HepG2 (cell line): ENCODE results near the gene ERRFI1. TPM values are rescaled to one million over a fixed set of nuclear protein-coding genes. Genes with fewer than 3 reads are reported as not detected.

Source experiments
- CCDC6 ChIP-seq: sonication (generic); formaldehyde crosslinking; IDR thresholded peaks from 2 replicates; pipeline ENCODE4 v1.8.1; 2022; ENCODE audit warnings: mild to moderate bottlenecking, missing genetic modification reagents, moderate library complexity
- ELF3 ChIP-seq: IDR thresholded peaks from 2 replicates; pipeline ENCODE4 v1.6.1; 2016; ENCODE audit warnings: missing genetic modification reagents, missing compliant biosample characterization
- HOXA9 ChIP-seq: sonication (generic); formaldehyde crosslinking; IDR thresholded peaks from 2 replicates; pipeline ENCODE4 v1.8.1; 2022; ENCODE audit warnings: missing genetic modification reagents, mild to moderate bottlenecking, moderate library complexity, borderline replicate concordance
- NFIB ChIP-seq: sonication (generic); formaldehyde crosslinking; IDR thresholded peaks from 2 replicates; pipeline ENCODE4 v1.9.0; 2021; ENCODE audit warnings: missing genetic modification reagents, mild to moderate bottlenecking, borderline replicate concordance
- SIX1 ChIP-seq: sonication (generic); formaldehyde crosslinking; IDR thresholded peaks from 2 replicates; pipeline ENCODE4 v1.4.0; 2020; ENCODE audit warnings: missing genetic modification reagents, borderline replicate concordance
- SPEN ChIP-seq: sonication (generic); formaldehyde crosslinking; IDR thresholded peaks from 2 replicates; pipeline ENCODE4 v1.5.1; 2020; ENCODE audit warnings: low read depth, mild to moderate bottlenecking, missing genetic modification reagents
- ZFP82 ChIP-seq: sonication (generic); formaldehyde crosslinking; IDR thresholded peaks from 2 replicates; pipeline ENCODE4 v1.5.1; 2020; ENCODE audit warnings: mild to moderate bottlenecking, missing genetic modification reagents, borderline replicate concordance
- ZNF407 ChIP-seq: sonication (generic); formaldehyde crosslinking; IDR thresholded peaks from one replicate; pipeline ENCODE4 v1.5.1; 2020; ENCODE audit warnings: mild to moderate bottlenecking, missing genetic modification reagents; ENCODE audit errors: not compliant biosample characterization
- polyA plus RNA-seq, 8 experiments: library from polyadenylated mRNA; depleted of rRNA in 3 of 8; stranded (reverse) in 7 of 8; unstranded in 1 of 8; fragments of >200 nt; fragmentation: Illumina TruSeq in 4 of 8; extraction: Trizol in 4 of 8; gene quantifications; 2 replicates each; pipeline versions ENCODE4 v1.2.1 to v1.2.3, GENCODE V29; 2011 to 2016; ENCODE audit warnings: low read depth in 4 of 8, missing spikeins in 1 of 8, mixed read lengths in 1 of 8; ENCODE audit not compliant: insufficient read depth in 1 of 8
- total RNA-seq, 5 experiments: library from RNA; depleted of rRNA; stranded (reverse); fragments of >200 nt; fragmentation: Illumina TruSeq; extraction: Trizol; gene quantifications; 2 replicates each; pipeline ENCODE4 v1.2.3, GENCODE V29; 2016; ENCODE audit warnings: low read depth in 1 of 5
- TF ChIP-seq, protein P1 (sequence below): sonication (generic); formaldehyde crosslinking; IDR thresholded peaks from 2 replicates; pipeline ENCODE4 v1.5.0; 2020; ENCODE audit warnings: mild to moderate bottlenecking, missing genetic modification reagents, borderline replicate concordance
- TF ChIP-seq, protein P2 (sequence below): sonication (generic); formaldehyde crosslinking; IDR thresholded peaks from 2 replicates; pipeline ENCODE4 v1.5.1; 2020; ENCODE audit warnings: missing genetic modification reagents, mild to moderate bottlenecking, borderline replicate concordance

The ERRFI1 gene
- total and polyA plus RNA-seq, 2 of the 13 experiments (the other 11 are each of a cell fraction or from before 2014, with no cell fraction given), result 84.4 to 753 TPM

- TF ChIP-seq, protein P1, sequence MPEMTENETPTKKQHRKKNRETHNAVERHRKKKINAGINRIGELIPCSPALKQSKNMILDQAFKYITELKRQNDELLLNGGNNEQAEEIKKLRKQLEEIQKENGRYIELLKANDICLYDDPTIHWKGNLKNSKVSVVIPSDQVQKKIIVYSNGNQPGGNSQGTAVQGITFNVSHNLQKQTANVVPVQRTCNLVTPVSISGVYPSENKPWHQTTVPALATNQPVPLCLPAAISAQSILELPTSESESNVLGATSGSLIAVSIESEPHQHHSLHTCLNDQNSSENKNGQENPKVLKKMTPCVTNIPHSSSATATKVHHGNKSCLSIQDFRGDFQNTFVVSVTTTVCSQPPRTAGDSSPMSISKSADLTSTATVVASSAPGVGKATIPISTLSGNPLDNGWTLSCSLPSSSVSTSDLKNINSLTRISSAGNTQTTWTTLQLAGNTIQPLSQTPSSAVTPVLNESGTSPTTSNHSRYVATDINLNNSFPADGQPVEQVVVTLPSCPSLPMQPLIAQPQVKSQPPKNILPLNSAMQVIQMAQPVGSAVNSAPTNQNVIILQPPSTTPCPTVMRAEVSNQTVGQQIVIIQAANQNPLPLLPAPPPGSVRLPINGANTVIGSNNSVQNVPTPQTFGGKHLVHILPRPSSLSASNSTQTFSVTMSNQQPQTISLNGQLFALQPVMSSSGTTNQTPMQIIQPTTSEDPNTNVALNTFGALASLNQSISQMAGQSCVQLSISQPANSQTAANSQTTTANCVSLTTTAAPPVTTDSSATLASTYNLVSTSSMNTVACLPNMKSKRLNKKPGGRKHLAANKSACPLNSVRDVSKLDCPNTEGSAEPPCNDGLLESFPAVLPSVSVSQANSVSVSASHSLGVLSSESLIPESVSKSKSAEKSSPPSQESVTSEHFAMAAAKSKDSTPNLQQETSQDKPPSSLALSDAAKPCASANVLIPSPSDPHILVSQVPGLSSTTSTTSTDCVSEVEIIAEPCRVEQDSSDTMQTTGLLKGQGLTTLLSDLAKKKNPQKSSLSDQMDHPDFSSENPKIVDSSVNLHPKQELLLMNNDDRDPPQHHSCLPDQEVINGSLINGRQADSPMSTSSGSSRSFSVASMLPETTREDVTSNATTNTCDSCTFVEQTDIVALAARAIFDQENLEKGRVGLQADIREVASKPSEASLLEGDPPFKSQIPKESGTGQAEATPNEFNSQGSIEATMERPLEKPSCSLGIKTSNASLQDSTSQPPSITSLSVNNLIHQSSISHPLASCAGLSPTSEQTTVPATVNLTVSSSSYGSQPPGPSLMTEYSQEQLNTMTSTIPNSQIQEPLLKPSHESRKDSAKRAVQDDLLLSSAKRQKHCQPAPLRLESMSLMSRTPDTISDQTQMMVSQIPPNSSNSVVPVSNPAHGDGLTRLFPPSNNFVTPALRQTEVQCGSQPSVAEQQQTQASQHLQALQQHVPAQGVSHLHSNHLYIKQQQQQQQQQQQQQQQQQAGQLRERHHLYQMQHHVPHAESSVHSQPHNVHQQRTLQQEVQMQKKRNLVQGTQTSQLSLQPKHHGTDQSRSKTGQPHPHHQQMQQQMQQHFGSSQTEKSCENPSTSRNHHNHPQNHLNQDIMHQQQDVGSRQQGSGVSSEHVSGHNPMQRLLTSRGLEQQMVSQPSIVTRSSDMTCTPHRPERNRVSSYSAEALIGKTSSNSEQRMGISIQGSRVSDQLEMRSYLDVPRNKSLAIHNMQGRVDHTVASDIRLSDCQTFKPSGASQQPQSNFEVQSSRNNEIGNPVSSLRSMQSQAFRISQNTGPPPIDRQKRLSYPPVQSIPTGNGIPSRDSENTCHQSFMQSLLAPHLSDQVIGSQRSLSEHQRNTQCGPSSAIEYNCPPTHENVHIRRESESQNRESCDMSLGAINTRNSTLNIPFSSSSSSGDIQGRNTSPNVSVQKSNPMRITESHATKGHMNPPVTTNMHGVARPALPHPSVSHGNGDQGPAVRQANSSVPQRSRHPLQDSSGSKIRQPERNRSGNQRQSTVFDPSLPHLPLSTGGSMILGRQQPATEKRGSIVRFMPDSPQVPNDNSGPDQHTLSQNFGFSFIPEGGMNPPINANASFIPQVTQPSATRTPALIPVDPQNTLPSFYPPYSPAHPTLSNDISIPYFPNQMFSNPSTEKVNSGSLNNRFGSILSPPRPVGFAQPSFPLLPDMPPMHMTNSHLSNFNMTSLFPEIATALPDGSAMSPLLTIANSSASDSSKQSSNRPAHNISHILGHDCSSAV, result 0 out of 2 replicates have a peak, but pooled peaks have one; percentile 73
- TF ChIP-seq HOXA9, result peak; percentile 95
- peak; percentile 76; the same call in 1 of the 2 replicates for TF ChIP-seq ZFP82 (CRISPR knock-in tag)
- TF ChIP-seq, protein P2, sequence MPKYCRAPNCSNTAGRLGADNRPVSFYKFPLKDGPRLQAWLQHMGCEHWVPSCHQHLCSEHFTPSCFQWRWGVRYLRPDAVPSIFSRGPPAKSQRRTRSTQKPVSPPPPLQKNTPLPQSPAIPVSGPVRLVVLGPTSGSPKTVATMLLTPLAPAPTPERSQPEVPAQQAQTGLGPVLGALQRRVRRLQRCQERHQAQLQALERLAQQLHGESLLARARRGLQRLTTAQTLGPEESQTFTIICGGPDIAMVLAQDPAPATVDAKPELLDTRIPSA (CRISPR knock-in tag), result peak; percentile 71; the same call in 1 of the 2 replicates
- TF ChIP-seq SIX1 (CRISPR knock-in tag), result no peak
- no peak for TF ChIP-seq ZNF407 (CRISPR knock-in tag)
- TF ChIP-seq CCDC6, result peak; percentile 71; the same call in 1 of the 2 replicates
- peak; percentile 58; the same call in 1 of the 2 replicates for TF ChIP-seq SPEN (CRISPR knock-in tag)
- TF ChIP-seq ELF3 (CRISPR knock-in tag), result peak; percentile 28; the same call in 1 of the 2 replicates
- no peak for TF ChIP-seq NFIB
These were observed at the start of gene ERRFI1 (continued) for GRCh38 chr1:8026153-8026975.
